CD4-positive, alpha-beta memory T cell (primary cell): Measurements from ENCODE around the gene ARMC9. TPM values are rescaled to one million over a fixed set of nuclear protein-coding genes. Genes with fewer than 3 reads are reported as not detected.
"Not testable (repeated sequence)": the region's sequence is repeated elsewhere in the genome, so short reads cannot be mapped to it uniquely, and the experiment has no call there.

Source experiments
- CTCF ChIA-PET: fragments of 350-600 bp; sonication (Branson Sonifier 250); formaldehyde crosslinking; loops from one replicate; lab custom pipeline; 2021; ENCODE audit warnings: inconsistent platforms; ENCODE audit not compliant: partially characterized antibody; lab: Charles Lee
- POLR2A ChIA-PET: fragments of 350-600 bp; sonication (Branson Sonifier 250); formaldehyde crosslinking; loops from one replicate; lab custom pipeline; 2021; ENCODE audit not compliant: partially characterized antibody; lab: Charles Lee
- DNase-seq, 5 donors: peaks; one replicate each; pipeline versions ENCODE4 v3.0.0 to v3.0.0-alpha.2; 2020 to 2022; ENCODE audit warnings: mixed read lengths in 1 of 5
- H3K27ac ChIP-seq: one replicate; pipeline ENCODE4 v1.7.0; 2013; ENCODE audit warnings: low read depth, low read length
- H3K27me3 ChIP-seq: 2 replicates; pipeline ENCODE4 v1.7.0; 2013; ENCODE audit warnings: mild to moderate bottlenecking, low read length, moderate library complexity; ENCODE audit not compliant: insufficient read depth
- H3K36me3 ChIP-seq: 2 replicates; pipeline ENCODE4 v1.7.0; 2013; ENCODE audit warnings: mild to moderate bottlenecking, low read length, moderate library complexity; ENCODE audit not compliant: insufficient read depth
- H3K4me1 ChIP-seq: 2 replicates; pipeline ENCODE4 v1.7.0; 2013; ENCODE audit warnings: mild to moderate bottlenecking, low read length, moderate library complexity; ENCODE audit not compliant: insufficient read depth
- H3K4me3 ChIP-seq, 2 donors: one replicate each; pipeline ENCODE4 v1.7.0; 2013; ENCODE audit warnings: low read length in 2 of 2, mild to moderate bottlenecking in 1 of 2
- H3K9me3 ChIP-seq, 2 donors: one replicate each; pipeline ENCODE4 v1.7.0; 2013; ENCODE audit warnings: low read length in 2 of 2, control low read depth in 1 of 2; ENCODE audit not compliant: control insufficient read depth in 1 of 2
- H3K27ac Mint-ChIP-seq, 7 donors: one replicate each; pipeline ENCODE4 v1.8.0; 2020 to 2021; ENCODE audit warnings: mixed read lengths in 7 of 7, mild to moderate bottlenecking in 6 of 7, inconsistent platforms in 3 of 7, moderate library complexity in 3 of 7
- H3K27me3 Mint-ChIP-seq, 2 donors: one replicate each; pipeline ENCODE4 v1.8.0; 2020 to 2021; ENCODE audit warnings: mixed read lengths in 2 of 2
- H3K36me3 Mint-ChIP-seq, 2 donors: one replicate each; pipeline ENCODE4 v1.8.0; 2020 to 2021; ENCODE audit warnings: mixed read lengths in 2 of 2, inconsistent platforms in 1 of 2, mild to moderate bottlenecking in 1 of 2
- H3K4me1 Mint-ChIP-seq, 4 donors: one replicate each; pipeline ENCODE4 v1.8.0; 2020 to 2021; ENCODE audit warnings: mixed read lengths in 4 of 4, mild to moderate bottlenecking in 1 of 4
- H3K4me3 Mint-ChIP-seq, 8 donors: one replicate each; pipeline ENCODE4 v1.8.0; 2020 to 2021; ENCODE audit warnings: mixed read lengths in 8 of 8, mild to moderate bottlenecking in 7 of 8, moderate library complexity in 6 of 8, inconsistent platforms in 3 of 8
- H3K9me3 Mint-ChIP-seq, 8 donors: one replicate each; pipeline ENCODE4 v1.8.0; 2020 to 2021; ENCODE audit warnings: mixed read lengths in 8 of 8, mild to moderate bottlenecking in 5 of 8, inconsistent platforms in 3 of 8, moderate library complexity in 1 of 8
- intact Hi-C: fragments of 100-400 bp; cut with micrococcal nuclease; formaldehyde crosslinking; loops from one replicate; pipeline ENCODE4 v1.15.1; 2023
- polyA plus RNA-seq, 2 donors: library from polyadenylated mRNA; unstranded; fragments of 300-500 nt; fragmentation: Illumina TruSeq; gene quantifications; one replicate each; pipeline ENCODE4 v1.2.3, GENCODE V29; 2021
- total RNA-seq, 2 experiments: library from RNA; stranded (reverse); gene quantifications; one replicate each; pipeline ENCODE4 v1.2.3, GENCODE V29; 2021

The ARMC9 gene
- total and polyA plus RNA-seq, 4 experiments from 2014 or later, result 0.50 to 1.4 (median 1.1) TPM; not detected in 1

- ChIA-PET CTCF (interaction anchor here (0.9 to 2.3 kb wide), 4 partner anchors 9 to 160 kb away, joined by 3 to 14 read pairs (median 4); no protein-coding TSS in a partner anchor), POLR2A (no interaction called here)
- no peaks in the 10 kb centered on the region for H3K36me3 Mint-ChIP-seq
These were observed 98.9 kb downstream of the ARMC9 start for GRCh38 chr2:231297108-231297908.

GRCh38 chr2:231298091-231298490, 99.7 kb downstream of the ARMC9 start:
- CTCF ChIA-PET, result interaction anchor here (2.3 kb wide), 1 partner anchor 153 kb away, joined by 14 read pairs; no protein-coding TSS in a partner anchor
- intact Hi-C loops, result no loop called here

More at GRCh38 chr2:231297108-231297908, 98.9 kb downstream of the ARMC9 start:
- H3K4me3 Mint-ChIP-seq, result no peak overlapping the region
- intact Hi-C loops, result loop anchor here (1.0 kb wide), 1 partner anchor 155 kb away; no protein-coding TSS in a partner anchor
- H3K9me3 Mint-ChIP-seq, result no peaks in the 10 kb centered on the region
- Histone ChIP-seq H3K4me1 (no peaks in the 10 kb centered on the region), H3K36me3 (no peaks in the 10 kb centered on the region), H3K4me3 (no peak overlapping the region), H3K27ac (no peak overlapping the region), H3K9me3 (no peaks in the 10 kb centered on the region), H3K27me3 (no peaks in the 10 kb centered on the region)
- DNase-seq, result peak in 3 of 5 donors; percentile 4 to 5 (median 4)
- H3K27ac Mint-ChIP-seq, result no peak overlapping the region
- peaks cover 3 to 4% of the 10 kb centered on the region in 2 donors for H3K27me3 Mint-ChIP-seq
- no peaks in the 10 kb centered on the region for H3K4me1 Mint-ChIP-seq

GRCh38 chr2:231299267-231299666, 100.8 kb downstream of the ARMC9 start:
- POLR2A ChIA-PET, result no interaction called here
- H3K27me3 ChIP-seq, result no peaks in the 10 kb centered on the region
- CTCF ChIA-PET, result interaction anchor here (0.7 kb wide), 1 partner anchor 9 kb away, joined by 3 read pairs; no protein-coding TSS in a partner anchor
- no peak overlapping the region for H3K4me3 Mint-ChIP-seq
- H3K36me3 ChIP-seq, result no peaks in the 10 kb centered on the region
- no peaks in the 10 kb centered on the region for H3K9me3 Mint-ChIP-seq
- no peak overlapping the region for H3K4me3 ChIP-seq
- no peaks in the 10 kb centered on the region for H3K9me3 ChIP-seq
- no peak overlapping the region for H3K27ac Mint-ChIP-seq
- H3K27ac ChIP-seq, result no peak overlapping the region
- intact Hi-C loops, result no loop called here
- H3K36me3 Mint-ChIP-seq, result no peaks in the 10 kb centered on the region
- no peaks in the 10 kb centered on the region for H3K4me1 ChIP-seq
- no peak for DNase-seq
- H3K27me3 Mint-ChIP-seq, result peaks cover 2 to 3% of the 10 kb centered on the region in 2 donors
- H3K4me1 Mint-ChIP-seq, result no peaks in the 10 kb centered on the region

More at GRCh38 chr2:231298091-231298490, 99.7 kb downstream of the ARMC9 start:
- Mint-ChIP-seq H3K36me3 (no peaks in the 10 kb centered on the region), H3K4me1 (no peaks in the 10 kb centered on the region), H3K4me3 (no peak overlapping the region), H3K27ac (no peak overlapping the region), H3K27me3 (peaks cover 3 to 4% of the 10 kb centered on the region in 2 donors), H3K9me3 (no peaks in the 10 kb centered on the region)
- no peak overlapping the region for H3K27ac ChIP-seq
- H3K4me1 ChIP-seq, result no peaks in the 10 kb centered on the region
- no peaks in the 10 kb centered on the region for H3K27me3 ChIP-seq
- no peaks in the 10 kb centered on the region for H3K9me3 ChIP-seq
- no peak overlapping the region for H3K4me3 ChIP-seq
- DNase-seq, result no peak
- no peaks in the 10 kb centered on the region for H3K36me3 ChIP-seq
- POLR2A ChIA-PET, result no interaction called here

- Histone ChIP-seq H3K27me3 (no peaks in the 10 kb centered on the region), H3K27ac (no peak overlapping the region), H3K4me1 (no peaks in the 10 kb centered on the region), H3K36me3 (no peaks in the 10 kb centered on the region), H3K9me3 (no peaks in the 10 kb centered on the region), H3K4me3 (no peak overlapping the region)
- no peaks in the 10 kb centered on the region for H3K36me3 Mint-ChIP-seq
- CTCF ChIA-PET, result no interaction called here
- H3K9me3 Mint-ChIP-seq, result no peaks in the 10 kb centered on the region
- peaks cover 3 to 4% of the 10 kb centered on the region in 2 donors for H3K27me3 Mint-ChIP-seq
- POLR2A ChIA-PET, result no interaction called here
- intact Hi-C loops, result no loop called here
- H3K4me3 Mint-ChIP-seq, result no peak overlapping the region
- no peak overlapping the region for H3K27ac Mint-ChIP-seq
- no peak for DNase-seq
- H3K4me1 Mint-ChIP-seq, result no peaks in the 10 kb centered on the region
These were observed 101.7 kb downstream of the ARMC9 start for GRCh38 chr2:231300020-231300721.

- intact Hi-C loops, result no loop called here
- no peaks in the 10 kb centered on the region for H3K4me1 Mint-ChIP-seq
- Histone ChIP-seq H3K36me3 (no peaks in the 10 kb centered on the region), H3K27me3 (no peaks in the 10 kb centered on the region), H3K4me3 (no peak overlapping the region), H3K27ac (no peak overlapping the region), H3K4me1 (no peaks in the 10 kb centered on the region), H3K9me3 (no peaks in the 10 kb centered on the region)
- H3K4me3 Mint-ChIP-seq, result no peak overlapping the region
- ChIA-PET POLR2A (no interaction called here), CTCF (no interaction called here)
- H3K36me3 Mint-ChIP-seq, result no peaks in the 10 kb centered on the region
- DNase-seq, result no peak
- peaks cover 5 to 7% of the 10 kb centered on the region in 2 donors for H3K27me3 Mint-ChIP-seq
- H3K9me3 Mint-ChIP-seq, result no peaks in the 10 kb centered on the region
- no peak overlapping the region for H3K27ac Mint-ChIP-seq
These were observed 102.3 kb downstream of the ARMC9 start for GRCh38 chr2:231300722-231301076.

GRCh38 chr2:231304259-231304658, 105.8 kb downstream of the ARMC9 start:
- H3K27ac ChIP-seq, H3K9me3 Mint-ChIP-seq, H3K4me1 Mint-ChIP-seq, DNase-seq, H3K4me3 ChIP-seq, H3K27ac Mint-ChIP-seq, H3K36me3 Mint-ChIP-seq, H3K36me3 ChIP-seq, H3K27me3 Mint-ChIP-seq, H3K9me3 ChIP-seq, H3K27me3 ChIP-seq, POLR2A ChIA-PET, H3K4me1 ChIP-seq, intact Hi-C loops, H3K4me3 Mint-ChIP-seq: not testable (repeated sequence)
- CTCF ChIA-PET, result interaction anchor here (1.0 kb wide), 1 partner anchor 148 kb away, joined by 7 read pairs; no protein-coding TSS in a partner anchor

GRCh38 chr2:231305221-231305620, 106.8 kb downstream of the ARMC9 start:
- H3K36me3 Mint-ChIP-seq, result no peaks in the 10 kb centered on the region
- Histone ChIP-seq H3K9me3 (no peaks in the 10 kb centered on the region), H3K27me3 (no peaks in the 10 kb centered on the region), H3K4me3 (no peak overlapping the region), H3K36me3 (no peaks in the 10 kb centered on the region), H3K27ac (no peak overlapping the region), H3K4me1 (no peaks in the 10 kb centered on the region)
- CTCF ChIA-PET, result no interaction called here
- POLR2A ChIA-PET, result no interaction called here
- H3K4me1 Mint-ChIP-seq, result no peaks in the 10 kb centered on the region
- intact Hi-C loops, result no loop called here
- no peak overlapping the region for H3K27ac Mint-ChIP-seq
- DNase-seq, result no peak
- no peak overlapping the region for H3K4me3 Mint-ChIP-seq
- peaks cover 0 to 2% (median 0%) of the 10 kb centered on the region in 8 donors for H3K9me3 Mint-ChIP-seq
- peaks cover 5 to 9% of the 10 kb centered on the region in 2 donors for H3K27me3 Mint-ChIP-seq
